ENCODE results near the gene APOL3. TPM values are rescaled to one million over a fixed set of nuclear protein-coding genes. Genes with fewer than 3 reads are reported as not detected.
A peak's percentile ranks its signal among the peaks of the same experiment; 100 is the strongest.

Gene APOL3
- total and polyA plus RNA-seq, 2 of the 13 experiments (the other 11 are each of a cell fraction or from before 2014, with no cell fraction given): 3.8 to 5.4 TPM

DNA sequence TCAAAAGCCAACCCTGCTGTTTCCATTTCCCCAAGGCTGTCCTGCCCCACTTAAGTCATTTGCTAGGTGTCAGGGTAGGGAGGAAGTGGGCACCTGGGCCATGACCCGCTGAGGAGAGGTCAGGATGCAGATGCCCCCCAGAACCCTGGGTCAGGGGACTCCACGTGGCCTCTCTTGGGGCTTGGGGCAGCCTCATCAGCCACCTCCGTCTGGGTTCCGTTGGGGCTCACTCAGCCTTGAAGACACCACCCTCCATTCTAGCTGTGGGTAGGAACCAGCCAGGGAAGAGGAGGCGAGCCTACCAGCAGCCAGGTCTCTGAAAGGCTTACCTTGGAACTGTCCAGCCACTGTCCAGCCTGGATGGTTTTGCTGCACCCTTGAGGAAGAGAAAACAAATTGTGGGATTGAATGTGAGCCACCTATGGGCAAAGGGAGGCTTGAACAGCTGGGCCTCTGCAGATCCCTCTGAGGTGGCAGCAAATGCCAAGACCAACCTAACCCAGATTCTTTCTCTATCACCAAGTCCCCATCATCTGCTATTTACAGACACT, 38.5 kb upstream of the APOL3 start:
- peak; percentile 18 for FAIRE-seq
- TF ChIP-seq, protein P1, sequence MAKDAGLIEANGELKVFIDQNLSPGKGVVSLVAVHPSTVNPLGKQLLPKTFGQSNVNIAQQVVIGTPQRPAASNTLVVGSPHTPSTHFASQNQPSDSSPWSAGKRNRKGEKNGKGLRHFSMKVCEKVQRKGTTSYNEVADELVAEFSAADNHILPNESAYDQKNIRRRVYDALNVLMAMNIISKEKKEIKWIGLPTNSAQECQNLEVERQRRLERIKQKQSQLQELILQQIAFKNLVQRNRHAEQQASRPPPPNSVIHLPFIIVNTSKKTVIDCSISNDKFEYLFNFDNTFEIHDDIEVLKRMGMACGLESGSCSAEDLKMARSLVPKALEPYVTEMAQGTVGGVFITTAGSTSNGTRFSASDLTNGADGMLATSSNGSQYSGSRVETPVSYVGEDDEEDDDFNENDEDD (CRISPR knock-in tag; IDR thresholded peaks at IDR 0.05; ENCODE audit: borderline replicate concordance): no peak
- TF ChIP-seq ZFP36L2 (CRISPR knock-in tag; IDR thresholded peaks at IDR 0.05) (no peak), ZSCAN22 (CRISPR knock-in tag; IDR thresholded peaks at IDR 0.05) (no peak), ZNF329 (CRISPR knock-in tag; IDR thresholded peaks at IDR 0.05; ENCODE audit: low read depth) (no peak), MYC (CRISPR knock-in tag; IDR thresholded peaks at IDR 0.05; ENCODE audit: borderline replicate concordance) (no peak), FOXJ3 (CRISPR knock-in tag; IDR thresholded peaks at IDR 0.05; ENCODE audit: borderline replicate concordance) (no peak), ZNF598 (CRISPR knock-in tag; IDR thresholded peaks at IDR 0.05; ENCODE audit: borderline replicate concordance) (no peak), MIER2 (CRISPR knock-in tag; IDR thresholded peaks at IDR 0.05) (peak; percentile 58; the same call in 1 of the 2 replicates), ZNF331 (CRISPR knock-in tag; IDR thresholded peaks at IDR 0.05) (peak; percentile 60; the same call in 1 of the 2 replicates)
- TF ChIP-seq, protein P2, sequence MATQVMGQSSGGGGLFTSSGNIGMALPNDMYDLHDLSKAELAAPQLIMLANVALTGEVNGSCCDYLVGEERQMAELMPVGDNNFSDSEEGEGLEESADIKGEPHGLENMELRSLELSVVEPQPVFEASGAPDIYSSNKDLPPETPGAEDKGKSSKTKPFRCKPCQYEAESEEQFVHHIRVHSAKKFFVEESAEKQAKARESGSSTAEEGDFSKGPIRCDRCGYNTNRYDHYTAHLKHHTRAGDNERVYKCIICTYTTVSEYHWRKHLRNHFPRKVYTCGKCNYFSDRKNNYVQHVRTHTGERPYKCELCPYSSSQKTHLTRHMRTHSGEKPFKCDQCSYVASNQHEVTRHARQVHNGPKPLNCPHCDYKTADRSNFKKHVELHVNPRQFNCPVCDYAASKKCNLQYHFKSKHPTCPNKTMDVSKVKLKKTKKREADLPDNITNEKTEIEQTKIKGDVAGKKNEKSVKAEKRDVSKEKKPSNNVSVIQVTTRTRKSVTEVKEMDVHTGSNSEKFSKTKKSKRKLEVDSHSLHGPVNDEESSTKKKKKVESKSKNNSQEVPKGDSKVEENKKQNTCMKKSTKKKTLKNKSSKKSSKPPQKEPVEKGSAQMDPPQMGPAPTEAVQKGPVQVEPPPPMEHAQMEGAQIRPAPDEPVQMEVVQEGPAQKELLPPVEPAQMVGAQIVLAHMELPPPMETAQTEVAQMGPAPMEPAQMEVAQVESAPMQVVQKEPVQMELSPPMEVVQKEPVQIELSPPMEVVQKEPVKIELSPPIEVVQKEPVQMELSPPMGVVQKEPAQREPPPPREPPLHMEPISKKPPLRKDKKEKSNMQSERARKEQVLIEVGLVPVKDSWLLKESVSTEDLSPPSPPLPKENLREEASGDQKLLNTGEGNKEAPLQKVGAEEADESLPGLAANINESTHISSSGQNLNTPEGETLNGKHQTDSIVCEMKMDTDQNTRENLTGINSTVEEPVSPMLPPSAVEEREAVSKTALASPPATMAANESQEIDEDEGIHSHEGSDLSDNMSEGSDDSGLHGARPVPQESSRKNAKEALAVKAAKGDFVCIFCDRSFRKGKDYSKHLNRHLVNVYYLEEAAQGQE (IDR thresholded peaks at IDR 0.05; ENCODE audit: borderline replicate concordance in 1 of 2, low read depth in 1 of 2, low read length in 2 of 2): peak; percentile 14 to 83; a peak in 3 of 4 replicates
- TF ChIP-seq, protein P3, sequence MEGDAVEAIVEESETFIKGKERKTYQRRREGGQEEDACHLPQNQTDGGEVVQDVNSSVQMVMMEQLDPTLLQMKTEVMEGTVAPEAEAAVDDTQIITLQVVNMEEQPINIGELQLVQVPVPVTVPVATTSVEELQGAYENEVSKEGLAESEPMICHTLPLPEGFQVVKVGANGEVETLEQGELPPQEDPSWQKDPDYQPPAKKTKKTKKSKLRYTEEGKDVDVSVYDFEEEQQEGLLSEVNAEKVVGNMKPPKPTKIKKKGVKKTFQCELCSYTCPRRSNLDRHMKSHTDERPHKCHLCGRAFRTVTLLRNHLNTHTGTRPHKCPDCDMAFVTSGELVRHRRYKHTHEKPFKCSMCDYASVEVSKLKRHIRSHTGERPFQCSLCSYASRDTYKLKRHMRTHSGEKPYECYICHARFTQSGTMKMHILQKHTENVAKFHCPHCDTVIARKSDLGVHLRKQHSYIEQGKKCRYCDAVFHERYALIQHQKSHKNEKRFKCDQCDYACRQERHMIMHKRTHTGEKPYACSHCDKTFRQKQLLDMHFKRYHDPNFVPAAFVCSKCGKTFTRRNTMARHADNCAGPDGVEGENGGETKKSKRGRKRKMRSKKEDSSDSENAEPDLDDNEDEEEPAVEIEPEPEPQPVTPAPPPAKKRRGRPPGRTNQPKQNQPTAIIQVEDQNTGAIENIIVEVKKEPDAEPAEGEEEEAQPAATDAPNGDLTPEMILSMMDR (CRISPR knock-in tag; IDR thresholded peaks at IDR 0.05): 0 out of 2 replicates have a peak, but pooled peaks have one; percentile 21
- TF ChIP-seq, protein P4, sequence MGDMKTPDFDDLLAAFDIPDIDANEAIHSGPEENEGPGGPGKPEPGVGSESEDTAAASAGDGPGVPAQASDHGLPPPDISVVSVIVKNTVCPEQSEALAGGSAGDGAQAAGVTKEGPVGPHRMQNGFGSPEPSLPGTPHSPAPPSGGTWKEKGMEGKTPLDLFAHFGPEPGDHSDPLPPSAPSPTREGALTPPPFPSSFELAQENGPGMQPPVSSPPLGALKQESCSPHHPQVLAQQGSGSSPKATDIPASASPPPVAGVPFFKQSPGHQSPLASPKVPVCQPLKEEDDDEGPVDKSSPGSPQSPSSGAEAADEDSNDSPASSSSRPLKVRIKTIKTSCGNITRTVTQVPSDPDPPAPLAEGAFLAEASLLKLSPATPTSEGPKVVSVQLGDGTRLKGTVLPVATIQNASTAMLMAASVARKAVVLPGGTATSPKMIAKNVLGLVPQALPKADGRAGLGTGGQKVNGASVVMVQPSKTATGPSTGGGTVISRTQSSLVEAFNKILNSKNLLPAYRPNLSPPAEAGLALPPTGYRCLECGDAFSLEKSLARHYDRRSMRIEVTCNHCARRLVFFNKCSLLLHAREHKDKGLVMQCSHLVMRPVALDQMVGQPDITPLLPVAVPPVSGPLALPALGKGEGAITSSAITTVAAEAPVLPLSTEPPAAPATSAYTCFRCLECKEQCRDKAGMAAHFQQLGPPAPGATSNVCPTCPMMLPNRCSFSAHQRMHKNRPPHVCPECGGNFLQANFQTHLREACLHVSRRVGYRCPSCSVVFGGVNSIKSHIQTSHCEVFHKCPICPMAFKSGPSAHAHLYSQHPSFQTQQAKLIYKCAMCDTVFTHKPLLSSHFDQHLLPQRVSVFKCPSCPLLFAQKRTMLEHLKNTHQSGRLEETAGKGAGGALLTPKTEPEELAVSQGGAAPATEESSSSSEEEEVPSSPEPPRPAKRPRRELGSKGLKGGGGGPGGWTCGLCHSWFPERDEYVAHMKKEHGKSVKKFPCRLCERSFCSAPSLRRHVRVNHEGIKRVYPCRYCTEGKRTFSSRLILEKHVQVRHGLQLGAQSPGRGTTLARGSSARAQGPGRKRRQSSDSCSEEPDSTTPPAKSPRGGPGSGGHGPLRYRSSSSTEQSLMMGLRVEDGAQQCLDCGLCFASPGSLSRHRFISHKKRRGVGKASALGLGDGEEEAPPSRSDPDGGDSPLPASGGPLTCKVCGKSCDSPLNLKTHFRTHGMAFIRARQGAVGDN (CRISPR knock-in tag; IDR thresholded peaks at IDR 0.05): peak; percentile 10; the same call in 1 of the 2 replicates

More for the DNA sequence above, 38.5 kb upstream of the APOL3 start:
- no peak overlapping the region for H2AFZ ChIP-seq (ENCODE audit: low read length)
- H3K9ac ChIP-seq (ENCODE audit: insufficient read depth, low read depth, low read length): no peak overlapping the region
- in situ Hi-C loops (cut with HindIII; ENCODE audit: extremely low pct_ligation_motif_present, low pct_unique_long_range_greater_than_20kb): loop anchor here (5.0 kb wide), 1 partner anchor 88 kb away; no protein-coding TSS in a partner anchor
- H3K27ac ChIP-seq (ENCODE audit: extremely low read length, insufficient read depth, low read length): no peak overlapping the region
- DNase-seq (ENCODE audit: low spot score): peak; percentile 24
- H3K79me2 ChIP-seq (ENCODE audit: insufficient read depth, low read length): no peaks in the 10 kb centered on the region
- no peak overlapping the region for H3K4me2 ChIP-seq (ENCODE audit: low read depth, low read length)
- no peaks in the 10 kb centered on the region for H3K36me3 ChIP-seq (replicated peaks in 1 of 2; ENCODE audit: control insufficient read depth in 1 of 2, insufficient read depth in 2 of 2, low read length in 2 of 2)
- H4K20me1 ChIP-seq (ENCODE audit: insufficient read depth, low read length): no peaks in the 10 kb centered on the region
- intact Hi-C loops (cut with micrococcal nuclease; ENCODE audit: unreplicated experiment): no loop called here
- ChIA-PET CTCF (ENCODE audit: low intra/inter-chr PET ratio, low total read pairs) (no interaction called here), POLR2A (no interaction called here)
- BruUV-seq (replicated peaks): no TSS peak
- peak; percentile 64 for ATAC-seq
- H3K9me3 ChIP-seq (ENCODE audit: low read length): no peaks in the 10 kb centered on the region
- no peak overlapping the region for H3K4me3 ChIP-seq (replicated peaks in 1 of 3; ENCODE audit: insufficient read depth in 1 of 3, low read depth in 2 of 3, low read length in 3 of 3)
- peaks cover 46% of the 10 kb centered on the region for H3K4me1 ChIP-seq (ENCODE audit: insufficient read depth, low read length)
- no CpG with 5 or more reads among the region's 5 CpGs for WGBS (ENCODE audit: low lambda C conversion rate)
- H3K27me3 ChIP-seq (ENCODE audit: control insufficient read depth in 1 of 2, insufficient read depth in 2 of 2, low read length in 2 of 2): no peaks in the 10 kb centered on the region; a peak in 1 of 5 replicates

Data from HepG2 (cell line).